ENCODE measurements around the gene ABLIM1.

DNA sequence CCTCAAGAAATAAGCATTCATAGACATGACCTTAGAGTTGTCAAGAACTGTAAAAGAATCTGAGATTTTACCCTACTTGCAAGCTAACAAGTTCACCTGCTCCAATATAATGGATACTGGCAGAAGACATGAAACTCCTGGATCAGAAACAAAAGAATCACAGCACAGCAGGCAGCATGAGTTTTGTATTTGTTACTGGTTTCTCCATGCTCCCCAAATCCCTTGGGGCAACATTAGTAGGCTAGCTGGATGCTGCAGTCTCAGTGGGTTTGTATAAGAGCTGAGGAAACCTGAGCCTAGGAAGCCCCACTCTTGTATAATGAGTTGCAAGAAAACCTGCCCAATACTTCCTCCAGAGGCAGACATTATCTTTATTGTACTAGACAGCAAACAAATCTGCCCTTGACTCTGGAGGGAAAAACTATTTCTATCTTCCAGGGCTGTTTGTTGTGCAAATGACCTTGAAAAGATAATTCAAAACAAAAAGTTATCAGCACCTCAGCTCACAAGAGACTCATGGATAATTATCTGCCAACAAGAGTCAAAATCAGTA is 64.8 kb downstream of the ABLIM1 start:
- no peak for TF ChIP-seq POLR2A (IDR thresholded peaks at IDR 0.05; ENCODE audit: low read depth, low read length)
- TF ChIP-seq PAX5 (IDR thresholded peaks at IDR 0.05; ENCODE audit: insufficient read depth, low read length, severe bottlenecking): no peak
- TF ChIP-seq POLR2AphosphoS5 (IDR thresholded peaks at IDR 0.05; ENCODE audit: low read depth, low read length): no peak
- TF ChIP-seq SPI1 (IDR thresholded peaks at IDR 0.05; ENCODE audit: low read depth, low read length): no peak

Data from GM12891 (cell line).